Measurements from ENCODE around the gene MYO1G. TPM values are rescaled to one million over a fixed set of nuclear protein-coding genes. Genes with fewer than 3 reads are reported as not detected.

MYO1G gene
- 0.08 and 0.13 TPM in 2 replicates for total RNA-seq (2014; rRNA removed; shearing (Covaris generic))

GRCh38 chr7:44978511-44979366 is at the start of gene MYO1G:
Gene MYO1G (minus strand): TSS chr7:44979015. CDS start chr7:44978961, 54 bp downstream.

GRCh38 chr7:45000093-45001032 is 21.5 kb upstream of the MYO1G start, which contains the start of gene CCM2:
Gene CCM2 (plus strand): TSS chr7:45000201. CDS start chr7:45000334, 133 bp downstream.

Other genes with a start within 250 kb of the MYO1G start
- 13.1 and 14.1 TPM in 2 replicates for gene ZMIZ2, start 230.2 kb downstream of the MYO1G start, total RNA-seq (2014; rRNA removed; shearing (Covaris generic))
- 3,364 and 3,839 TPM in 2 replicates for gene PPIA, start 182.3 kb downstream of the MYO1G start, total RNA-seq (2014; rRNA removed; shearing (Covaris generic))
- 271 and 294 TPM in 2 replicates for gene H2AZ2, start 130.9 kb downstream of the MYO1G start, total RNA-seq (2014; rRNA removed; shearing (Covaris generic))
- gene PURB, start 93.5 kb downstream of the MYO1G start, total RNA-seq (2014; rRNA removed; shearing (Covaris generic)): 12.3 and 13.8 TPM in 2 replicates
- 22.9 and 29.8 TPM in 2 replicates for gene CCM2, start 21.2 kb upstream of the MYO1G start, total RNA-seq (2014; rRNA removed; shearing (Covaris generic))
- gene NACAD, start 110.0 kb upstream of the MYO1G start, total RNA-seq (2014; rRNA removed; shearing (Covaris generic)): 0.41 and 0.45 TPM in 2 replicates
- gene TBRG4, start 132.7 kb upstream of the MYO1G start, total RNA-seq (2014; rRNA removed; shearing (Covaris generic)): 116 and 139 TPM in 2 replicates
- gene RAMP3, start 178.8 kb upstream of the MYO1G start, total RNA-seq (2014; rRNA removed; shearing (Covaris generic)): not detected in 2 replicates